GM18505 (cell line): ENCODE data around the gene HOXB5.

Experiments used
- ATAC-seq: cut with Tn5 transposase; IDR thresholded peaks from one replicate; pipeline ENCODE4 v1.9.1; 2021; ENCODE audit not compliant: unreplicated experiment
- POLR2A ChIP-seq: IDR thresholded peaks from 4 replicates; pipeline ENCODE4 v1.6.1; 2011; ENCODE audit warnings: borderline replicate concordance; ENCODE audit not compliant: insufficient read depth, insufficient read length; ENCODE audit errors: extremely low read depth

Gene HOXB5

GRCh38 chr17:48596735-48597527 is 3.4 kb upstream of the HOXB5 start:
- no peak for ATAC-seq
- no peak for TF ChIP-seq POLR2A

- no peak for TF ChIP-seq POLR2A
- ATAC-seq: no peak
Observed at GRCh38 chr17:48596000-48596734, 2.6 kb upstream of the HOXB5 start.

DNA sequence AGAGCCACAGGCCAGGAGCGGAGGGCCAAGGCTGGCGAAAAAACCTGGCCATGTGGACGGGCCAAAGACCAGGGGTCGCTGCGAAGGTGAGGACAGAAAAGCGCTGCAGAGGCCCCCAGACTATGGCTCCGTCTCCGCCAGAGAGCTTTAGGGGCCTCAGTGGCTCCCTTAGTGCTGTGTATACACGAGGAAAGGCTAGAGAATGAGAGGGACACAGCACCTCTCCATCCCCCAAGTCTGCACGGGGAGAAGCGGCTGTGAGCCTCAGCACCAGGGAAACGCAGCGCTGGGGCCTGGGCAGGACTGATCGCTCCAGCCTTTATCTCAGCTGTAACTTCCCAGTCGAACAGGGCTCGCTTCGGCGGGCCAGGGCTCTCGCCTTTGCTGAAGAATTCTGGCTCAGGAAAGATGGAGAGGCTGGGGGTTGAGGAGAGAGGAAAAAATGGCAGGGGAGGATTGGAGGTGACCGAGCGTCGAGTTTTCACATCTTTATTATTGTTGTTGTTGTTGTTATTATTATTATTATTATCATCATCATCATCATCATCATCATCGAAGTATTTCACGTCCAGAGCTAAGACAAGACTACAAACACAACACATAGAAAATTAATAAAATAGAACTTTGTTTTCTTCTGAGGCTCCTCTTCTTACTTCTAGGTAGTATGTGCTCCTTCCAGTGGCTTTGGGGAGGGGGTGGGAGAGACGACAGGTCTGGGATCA is 1.9 kb upstream of the HOXB5 start:
- no peak for ATAC-seq
- TF ChIP-seq POLR2A: no peak

DNA sequence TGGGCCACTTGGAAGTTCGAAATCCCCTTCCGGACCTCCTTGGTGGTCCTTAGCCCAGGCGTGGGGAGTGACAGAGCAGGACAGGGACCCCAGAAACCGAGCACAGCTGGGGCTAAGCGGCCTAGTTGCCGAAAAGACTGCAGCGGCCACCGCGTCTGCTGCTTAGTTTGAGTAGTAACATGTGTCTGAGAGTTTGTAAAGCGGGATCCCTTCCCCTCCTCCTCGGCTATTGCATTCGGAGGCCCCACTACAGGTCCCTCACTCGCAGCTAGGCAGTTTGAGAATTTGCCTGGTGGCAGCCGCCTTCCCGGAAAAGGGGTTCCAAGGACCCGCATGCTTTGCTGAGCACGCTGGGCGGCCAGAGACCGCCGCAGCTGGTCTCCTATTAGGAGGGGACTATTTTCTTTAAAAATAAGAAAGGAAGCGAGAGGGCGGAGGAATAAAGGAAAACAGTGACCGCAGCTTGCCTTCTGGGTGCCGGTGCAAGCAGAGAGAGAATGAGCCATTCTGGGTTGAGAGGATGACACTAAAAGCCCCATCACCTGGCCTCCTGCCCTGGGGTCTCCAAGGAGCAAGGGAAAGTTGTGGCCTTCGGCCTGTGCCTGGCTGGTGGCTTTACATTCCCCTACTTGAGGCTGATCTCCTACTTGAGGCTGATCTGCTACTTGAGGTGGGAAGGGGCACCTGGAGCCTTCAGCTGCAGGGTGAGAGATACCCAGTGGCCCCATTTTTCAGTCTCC is 1.1 kb upstream of the HOXB5 start:
- no peak for TF ChIP-seq POLR2A
- ATAC-seq: no peak

DNA sequence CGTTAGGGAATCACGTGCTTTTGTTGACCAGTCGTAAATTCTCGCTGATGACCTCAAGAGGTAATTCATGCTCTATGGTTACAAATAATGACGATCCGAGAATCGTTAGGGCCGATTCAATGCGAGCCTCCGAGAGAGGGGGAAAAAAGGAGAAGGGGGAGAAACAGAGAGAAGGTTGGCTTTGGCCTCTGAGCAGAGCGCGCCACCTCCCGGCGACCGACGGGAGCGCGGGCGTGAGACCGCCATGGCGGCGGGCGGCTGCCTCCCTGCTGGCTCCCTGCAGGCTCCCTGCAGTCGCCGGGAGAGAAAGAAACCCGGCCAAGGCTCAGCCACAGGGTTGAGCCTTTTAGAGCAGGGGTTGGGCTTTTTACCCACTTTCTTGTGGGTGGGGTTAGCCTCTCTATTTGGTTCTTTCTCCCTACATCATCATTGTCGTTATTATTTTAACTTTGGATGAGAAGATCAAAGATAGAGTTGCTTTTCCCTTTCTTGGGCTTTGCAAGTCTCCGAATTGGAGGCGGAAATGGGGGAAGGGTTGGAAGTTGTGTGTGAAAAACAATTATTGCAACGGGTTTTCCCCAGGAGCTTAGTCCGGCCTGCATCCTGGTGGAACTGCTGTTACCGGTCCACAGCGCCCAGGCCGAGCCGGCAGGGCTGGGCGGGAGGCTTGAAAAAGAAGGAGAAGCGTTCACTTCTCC is 410 bp upstream of the HOXB5 start:
- no peak for ATAC-seq
- TF ChIP-seq POLR2A: no peak

- ATAC-seq: no peak
- no peak for TF ChIP-seq POLR2A
Observed at GRCh38 chr17:48592577-48592976, 1.0 kb downstream of the HOXB5 start.

DNA sequence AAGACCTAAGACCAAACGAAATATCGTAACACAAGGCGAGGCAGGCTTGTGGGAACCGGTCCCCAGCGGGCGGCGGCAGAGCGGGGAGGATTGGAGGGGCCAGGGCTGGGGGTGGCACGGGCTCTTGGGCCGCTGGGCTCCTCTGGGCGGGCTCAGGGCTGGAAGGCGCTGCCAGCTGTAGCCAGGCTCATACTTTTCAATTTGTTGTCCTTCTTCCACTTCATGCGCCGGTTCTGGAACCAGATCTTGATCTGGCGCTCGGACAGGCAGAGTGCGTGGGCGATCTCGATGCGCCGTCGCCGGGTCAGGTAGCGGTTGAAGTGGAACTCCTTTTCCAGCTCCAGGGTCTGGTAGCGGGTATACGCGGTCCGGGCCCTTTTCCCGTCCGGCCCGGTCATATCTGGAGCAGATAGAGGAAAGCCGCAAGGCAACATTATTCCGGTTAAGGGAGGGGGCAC is 1.5 kb downstream of the HOXB5 start:
- ATAC-seq: no peak
- TF ChIP-seq POLR2A: no peak

DNA sequence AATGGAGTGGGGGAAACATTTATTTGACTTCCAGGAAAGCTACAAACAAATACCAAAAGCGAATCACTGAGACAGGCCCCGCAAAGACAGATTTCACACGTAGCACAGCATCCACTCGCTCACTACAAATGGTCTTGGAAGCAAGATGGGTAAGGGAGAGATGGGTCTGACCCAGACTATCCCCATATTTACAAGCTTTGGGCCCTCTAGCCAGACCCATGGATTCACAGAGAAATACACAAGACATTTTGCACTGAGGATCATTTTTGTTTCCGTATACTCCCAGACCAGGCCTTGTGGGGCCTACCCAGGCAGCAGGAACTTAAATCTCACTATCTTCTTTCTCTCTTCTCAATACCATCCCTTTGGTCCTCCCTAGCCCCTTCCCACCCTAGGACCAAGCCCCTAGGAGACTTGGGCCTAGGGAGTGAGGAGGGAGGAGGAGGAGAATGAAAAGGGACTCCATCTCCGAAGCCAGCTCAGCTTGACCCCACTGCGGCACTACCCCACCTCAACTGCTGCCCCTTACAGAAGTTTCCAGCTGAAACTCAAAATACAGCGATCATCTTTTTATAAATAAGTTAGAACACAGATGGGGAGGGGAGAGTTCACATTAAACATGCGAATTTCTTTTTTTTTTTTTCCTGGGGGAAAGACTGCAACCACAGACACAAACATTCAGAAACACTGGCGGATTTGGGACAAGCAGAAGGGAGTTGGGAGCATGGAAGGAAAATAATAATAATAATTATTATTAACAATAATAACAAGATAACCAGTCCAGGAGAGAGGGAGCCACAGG is 2.1 kb downstream of the HOXB5 start:
- no peak for ATAC-seq

DNA sequence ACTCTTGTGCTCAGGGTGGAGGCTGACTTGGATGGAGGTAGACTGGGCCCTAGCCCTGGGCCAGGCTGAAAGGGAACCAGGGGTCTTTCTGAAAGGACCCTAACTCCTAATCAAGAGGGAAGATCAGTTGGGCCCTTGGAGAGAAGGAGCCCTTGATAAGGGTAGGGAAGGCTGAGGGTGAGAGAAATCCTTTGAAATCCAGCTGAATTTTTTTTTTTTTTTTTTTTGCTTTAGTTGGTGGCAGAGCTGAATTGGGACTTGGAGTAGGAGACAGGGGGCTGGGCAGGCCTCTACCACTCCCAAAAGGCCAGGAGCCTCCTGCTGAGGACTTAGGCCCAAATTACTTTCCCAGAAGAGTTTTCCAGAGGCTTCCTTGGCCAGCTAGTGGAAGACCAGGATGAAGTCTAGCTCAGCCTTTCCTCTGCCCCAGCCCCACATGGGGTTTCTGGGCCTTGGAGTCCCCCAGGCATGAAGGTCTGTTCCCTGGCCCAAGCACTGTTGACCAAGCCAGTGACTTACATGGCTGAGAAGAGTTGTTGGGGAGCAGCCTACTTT is 2.9 kb downstream of the HOXB5 start:
- ATAC-seq: no peak
- TF ChIP-seq POLR2A: no peak

More for the DNA sequence above, 2.1 kb downstream of the HOXB5 start:
- TF ChIP-seq POLR2A: no peak

DNA sequence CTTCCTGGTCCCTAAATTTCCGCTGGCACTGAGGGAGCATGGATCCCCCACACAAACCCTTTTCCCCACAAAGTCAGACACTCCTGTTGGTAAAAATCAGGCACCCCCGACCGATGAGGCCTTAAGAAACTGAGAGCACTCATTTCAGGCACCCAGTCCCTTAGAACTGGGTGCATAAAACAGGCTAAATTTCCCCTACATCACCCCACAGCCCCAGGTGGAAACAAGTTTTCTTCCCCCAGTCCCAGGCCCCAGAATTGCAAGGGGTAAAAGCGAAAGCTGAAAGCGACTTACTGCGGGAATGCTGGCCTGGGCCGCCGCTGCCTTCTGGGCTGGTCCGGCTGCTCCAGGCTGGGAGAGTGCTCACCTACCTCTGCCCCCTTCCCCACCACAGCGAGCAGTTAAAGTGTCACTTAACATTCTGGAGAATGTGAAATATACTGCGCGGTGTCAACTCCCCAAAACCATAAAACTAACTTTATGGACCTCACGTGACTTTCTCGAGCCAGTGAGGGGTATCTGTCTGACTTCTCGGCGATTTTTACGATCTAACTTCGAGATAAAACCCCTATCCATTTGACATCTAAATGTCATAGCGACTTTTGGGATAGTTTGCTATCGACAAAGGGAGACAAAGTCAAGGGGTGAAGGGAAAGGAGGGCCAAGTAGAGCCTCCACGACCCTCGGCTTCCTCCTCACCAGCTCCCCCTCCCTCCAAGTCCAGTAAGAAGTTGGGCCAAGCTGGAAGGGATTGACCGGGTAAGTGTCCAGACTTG is 3.6 kb downstream of the HOXB5 start, which contains the start of gene HOXB3:
Gene HOXB3 (minus strand): TSS at position 411 of the 776 bp plus-strand sequence. CDS start 37,767 bp downstream, outside the sequence.
- no peak for TF ChIP-seq POLR2A
- ATAC-seq: no peak
